AG04450 (cell line): ENCODE data around the gene CCDC124. TPM values are rescaled to one million over a fixed set of nuclear protein-coding genes. Genes with fewer than 3 reads are reported as not detected.

Experiments
- CTCF ChIA-PET: fragments of 300-600, 350-600 bp; formaldehyde crosslinking; extraction: SDS; loops from one replicate; lab custom pipeline; 2022; ENCODE audit warnings: antibody characterized with exemption, inconsistent platforms; lab: Charles Lee
- POLR2A ChIA-PET: fragments of 350-600 bp; formaldehyde crosslinking; extraction: SDS; loops from one replicate; lab custom pipeline; 2021; ENCODE audit warnings: antibody characterized with exemption, inconsistent platforms; lab: Yijun Ruan, JAX
- DNase-seq: peaks from one replicate; pipeline ENCODE4 v3.0.0-alpha.2; 2011; ENCODE audit warnings: low read depth, low spot score
- H3K27ac ChIP-seq: one replicate; pipeline ENCODE4 v1.5.1; 2012; ENCODE audit warnings: low read depth, low read length, control low read depth
- H3K27me3 ChIP-seq: one replicate; pipeline ENCODE4 v1.6.0; 2012; ENCODE audit warnings: low read length; ENCODE audit not compliant: control insufficient read depth, insufficient read depth
- H3K4me3 ChIP-seq: 2 replicates; pipeline ENCODE4 v1.5.1; 2011; ENCODE audit warnings: mild to moderate bottlenecking, low read depth, low read length, control low read depth
- H3K9me3 ChIP-seq: 2 replicates; pipeline ENCODE4 v1.5.1; 2012; ENCODE audit warnings: low read length; ENCODE audit not compliant: control insufficient read depth, insufficient read depth
- polyA plus RNA-seq: library from polyadenylated mRNA; depleted of rRNA; stranded (reverse); fragments of >200 nt; gene quantifications from 2 replicates; pipeline ENCODE4 v1.2.3, GENCODE V29; 2011
- TF ChIP-seq, protein P1 (sequence below): IDR thresholded peaks from 2 replicates; pipeline ENCODE4 v1.5.1; 2011; ENCODE audit warnings: low read depth, low read length, control low read depth, inconsistent platforms

The CCDC124 gene
- polyA plus RNA-seq, 1 experiment, result 36.0 TPM

DNA sequence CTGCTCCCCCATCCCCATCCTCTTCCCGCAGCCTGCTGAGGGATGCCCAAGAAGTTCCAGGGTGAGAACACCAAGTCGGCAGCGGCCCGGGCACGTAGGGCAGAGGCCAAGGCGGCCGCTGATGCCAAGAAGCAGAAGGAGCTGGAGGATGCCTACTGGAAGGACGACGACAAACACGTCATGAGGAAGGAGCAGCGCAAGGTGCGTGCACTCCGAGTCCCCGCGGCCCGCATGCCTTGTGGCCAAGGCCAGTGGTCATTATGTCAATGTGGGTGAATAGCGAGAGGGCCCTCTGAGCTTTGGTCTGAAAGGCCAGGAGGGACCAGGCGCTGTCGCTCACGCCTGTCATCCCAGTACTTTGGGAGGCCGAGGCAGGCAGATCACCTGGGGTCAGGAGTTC lies 3.6 kb downstream of the CCDC124 start:
- TF ChIP-seq, protein P1, sequence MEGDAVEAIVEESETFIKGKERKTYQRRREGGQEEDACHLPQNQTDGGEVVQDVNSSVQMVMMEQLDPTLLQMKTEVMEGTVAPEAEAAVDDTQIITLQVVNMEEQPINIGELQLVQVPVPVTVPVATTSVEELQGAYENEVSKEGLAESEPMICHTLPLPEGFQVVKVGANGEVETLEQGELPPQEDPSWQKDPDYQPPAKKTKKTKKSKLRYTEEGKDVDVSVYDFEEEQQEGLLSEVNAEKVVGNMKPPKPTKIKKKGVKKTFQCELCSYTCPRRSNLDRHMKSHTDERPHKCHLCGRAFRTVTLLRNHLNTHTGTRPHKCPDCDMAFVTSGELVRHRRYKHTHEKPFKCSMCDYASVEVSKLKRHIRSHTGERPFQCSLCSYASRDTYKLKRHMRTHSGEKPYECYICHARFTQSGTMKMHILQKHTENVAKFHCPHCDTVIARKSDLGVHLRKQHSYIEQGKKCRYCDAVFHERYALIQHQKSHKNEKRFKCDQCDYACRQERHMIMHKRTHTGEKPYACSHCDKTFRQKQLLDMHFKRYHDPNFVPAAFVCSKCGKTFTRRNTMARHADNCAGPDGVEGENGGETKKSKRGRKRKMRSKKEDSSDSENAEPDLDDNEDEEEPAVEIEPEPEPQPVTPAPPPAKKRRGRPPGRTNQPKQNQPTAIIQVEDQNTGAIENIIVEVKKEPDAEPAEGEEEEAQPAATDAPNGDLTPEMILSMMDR, result no peak
- no peak overlapping the region for H3K4me3 ChIP-seq
- H3K9me3 ChIP-seq, result no peaks in the 10 kb centered on the region
- POLR2A ChIA-PET, result no interaction called here
- H3K27ac ChIP-seq, result no peak overlapping the region
- H3K27me3 ChIP-seq, result peaks cover 3% of the 10 kb centered on the region
- CTCF ChIA-PET, result interaction anchor here (0.6 to 5.3 kb wide), 7 partner anchors 10 to 77 kb away, joined by 3 to 246 read pairs (median 6); partner anchors contain the start of genes RPL18A and SLC5A5
- DNase-seq, result no peak

DNA sequence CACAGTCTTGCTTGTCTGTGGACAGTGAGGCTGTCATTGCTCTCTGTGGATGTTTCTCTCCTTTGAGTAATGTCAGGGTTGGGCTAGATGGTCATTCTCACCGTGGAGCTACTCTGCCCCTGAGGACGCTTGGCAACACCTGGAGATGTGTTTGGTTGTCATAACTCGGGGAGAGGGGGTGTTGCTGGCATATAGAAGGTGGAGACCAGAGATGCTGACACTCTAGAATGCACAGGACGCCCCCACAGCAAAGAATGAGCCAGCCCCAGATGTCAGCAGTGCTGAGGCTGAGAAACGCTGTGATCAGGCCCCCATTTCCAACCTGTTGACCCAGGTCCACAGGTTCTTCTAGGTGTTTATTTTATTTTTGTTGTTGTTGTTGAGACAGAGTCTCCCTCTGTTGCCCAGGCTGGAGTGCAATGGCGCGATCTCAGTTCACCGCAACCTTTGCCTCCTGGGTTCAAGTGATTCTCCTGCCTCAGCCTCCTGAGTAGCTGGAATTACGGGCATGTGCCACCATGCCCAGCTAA lies 4.6 kb downstream of the CCDC124 start:
- CTCF ChIA-PET, result interaction anchor here (0.6 to 5.3 kb wide), 18 partner anchors 9 to 804 kb away, joined by 3 to 246 read pairs (median 4); partner anchors contain the start of genes RPL18A and SLC5A5
- TF ChIP-seq, protein P1, result no peak
- Histone ChIP-seq H3K27me3 (no peaks in the 10 kb centered on the region), H3K9me3 (no peaks in the 10 kb centered on the region), H3K27ac (no peak overlapping the region), H3K4me3 (no peak overlapping the region)
- POLR2A ChIA-PET, result interaction anchor here (0.6 to 0.9 kb wide), 3 partner anchors 9 to 72 kb away, joined by 3 to 4 read pairs (median 4); no protein-coding TSS in a partner anchor
- DNase-seq, result no peak

DNA sequence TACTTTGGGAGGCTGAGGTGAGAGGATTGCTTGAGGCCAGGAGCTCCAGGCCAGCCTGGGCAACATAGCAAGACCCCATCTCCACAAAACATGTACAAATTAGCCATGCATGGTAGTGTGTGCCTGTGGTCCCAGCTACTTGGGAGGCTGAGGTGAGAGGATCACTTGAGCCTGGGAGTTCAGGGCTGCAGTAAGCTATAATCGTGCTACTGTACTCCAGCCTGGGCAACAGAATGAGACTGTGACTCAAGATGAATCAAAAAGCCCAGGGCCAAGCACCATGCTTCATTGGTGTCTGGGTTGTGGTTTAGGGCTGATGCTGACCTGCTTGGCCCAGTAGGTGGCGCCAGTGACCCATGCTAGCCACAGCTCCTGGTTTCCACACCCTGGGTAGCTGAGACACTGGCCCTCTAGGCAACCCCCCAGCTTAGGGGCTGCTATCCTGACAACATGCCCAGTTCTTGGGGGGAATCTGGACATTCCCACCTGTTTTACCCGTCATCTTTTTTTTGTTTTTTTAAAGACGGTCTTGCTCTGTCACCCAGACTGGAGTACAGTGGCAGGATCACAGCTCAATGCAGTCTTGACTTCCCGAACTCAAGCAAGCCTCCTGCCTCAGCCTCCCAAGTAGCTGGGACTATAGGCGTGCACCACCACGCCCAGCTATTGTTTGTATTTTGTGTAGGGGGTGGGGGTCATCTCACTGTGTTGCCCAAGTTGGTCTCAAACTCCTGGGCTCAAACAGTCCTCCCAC lies 5.5 kb downstream of the CCDC124 start:
- CTCF ChIA-PET, result interaction anchor here (0.6 to 5.3 kb wide), 23 partner anchors 8 to 804 kb away, joined by 3 to 246 read pairs (median 3); partner anchors contain the start of gene SLC5A5
- TF ChIP-seq, protein P1, result peak; percentile 94
- Histone ChIP-seq H3K9me3 (no peaks in the 10 kb centered on the region), H3K27ac (no peak overlapping the region), H3K27me3 (no peaks in the 10 kb centered on the region), H3K4me3 (no peak overlapping the region)
- POLR2A ChIA-PET, result interaction anchor here (0.5 to 0.9 kb wide), 7 partner anchors 8 to 1204 kb away, joined by 3 to 10 read pairs (median 4); no protein-coding TSS in a partner anchor
- DNase-seq, result peak; percentile 65

DNA sequence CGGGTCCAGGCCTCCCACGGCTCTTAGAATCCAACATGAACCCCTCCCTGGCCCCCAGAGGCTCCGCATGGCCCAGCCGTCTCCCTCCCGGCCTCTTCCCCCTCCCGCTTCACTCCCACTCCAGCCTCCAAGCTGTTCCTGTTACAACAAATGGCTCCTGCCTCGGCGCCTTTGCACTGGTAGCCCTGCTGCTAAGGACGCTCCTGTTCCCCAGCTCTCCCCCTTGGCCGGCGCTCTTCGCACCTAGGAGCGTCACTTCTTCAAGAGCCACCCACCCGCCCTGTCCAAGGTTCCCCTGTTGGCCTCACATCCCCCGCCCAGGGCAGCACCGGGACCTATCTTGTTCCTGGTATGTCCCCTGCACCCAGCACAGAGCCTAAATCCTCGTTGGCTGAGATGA lies 9.4 kb downstream of the CCDC124 start:
- Histone ChIP-seq H3K27me3 (no peaks in the 10 kb centered on the region), H3K27ac (no peak overlapping the region), H3K9me3 (no peaks in the 10 kb centered on the region; the same call in 1 of the 2 replicates), H3K4me3 (no peak overlapping the region)
- DNase-seq, result no peak
- CTCF ChIA-PET, result interaction anchor here (0.6 to 6.7 kb wide), 3 partner anchors 54 to 116 kb away, joined by 3 to 84 read pairs (median 12); no protein-coding TSS in a partner anchor
- POLR2A ChIA-PET, result no interaction called here
- TF ChIP-seq, protein P1, result no peak
